ENCODE results near the gene CHKA.

CHKA gene

DNA sequence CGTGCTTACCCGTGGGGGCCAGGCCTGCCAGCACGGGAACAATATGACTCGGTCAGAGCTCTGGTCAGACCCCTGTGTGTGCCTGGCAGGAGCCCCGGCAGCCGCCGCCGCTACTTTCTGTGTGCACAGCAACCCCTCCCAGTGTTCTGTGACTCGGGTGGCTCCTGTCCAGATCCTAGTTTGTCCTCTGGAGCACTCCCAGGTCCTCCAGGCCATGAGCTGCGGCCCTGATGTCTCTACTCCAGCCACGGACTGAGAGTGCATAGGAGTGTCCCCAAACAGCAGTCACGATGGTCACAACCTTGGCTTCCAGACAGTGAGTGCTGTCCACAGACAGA lies 87.5 kb downstream of the CHKA start:
- no peak overlapping the region for H3K4me3 ChIP-seq (ENCODE audit: low read depth, low read length)
- no peak for TF ChIP-seq CTCF (IDR thresholded peaks at IDR 0.05; ENCODE audit: low read depth, low read length)

GRCh38 chr11:68032997-68033707 lies 88.0 kb downstream of the CHKA start:
- TF ChIP-seq CTCF (IDR thresholded peaks at IDR 0.05; ENCODE audit: low read depth, low read length), result no peak
- no peak overlapping the region for H3K4me3 ChIP-seq (ENCODE audit: low read depth, low read length)

- no peak overlapping the region for H3K4me3 ChIP-seq (ENCODE audit: low read depth, low read length)
- TF ChIP-seq CTCF (IDR thresholded peaks at IDR 0.05; ENCODE audit: low read depth, low read length), result no peak
These were observed 89.2 kb downstream of the CHKA start for GRCh38 chr11:68032003-68032402.

DNA sequence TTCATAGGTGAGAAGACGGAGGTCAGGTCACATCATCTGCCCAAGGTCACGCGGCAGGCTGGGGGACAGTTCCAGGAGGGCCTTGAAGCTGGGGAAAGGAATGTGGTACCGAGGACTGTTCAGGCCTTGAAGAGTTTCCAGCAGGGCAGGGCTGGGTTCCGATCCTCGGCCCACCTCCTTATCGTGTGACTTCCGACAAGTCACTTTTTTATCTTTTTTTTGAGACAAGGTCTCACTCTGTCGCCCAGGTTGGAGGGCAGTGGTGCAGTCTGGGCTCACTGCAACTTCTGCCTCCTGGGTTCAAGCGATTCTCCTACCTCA lies 90.1 kb downstream of the CHKA start:
- TF ChIP-seq CTCF (IDR thresholded peaks at IDR 0.05; ENCODE audit: low read depth, low read length), result no peak
- H3K4me3 ChIP-seq (ENCODE audit: low read depth, low read length), result peak overlapping the region; percentile 87

DNA sequence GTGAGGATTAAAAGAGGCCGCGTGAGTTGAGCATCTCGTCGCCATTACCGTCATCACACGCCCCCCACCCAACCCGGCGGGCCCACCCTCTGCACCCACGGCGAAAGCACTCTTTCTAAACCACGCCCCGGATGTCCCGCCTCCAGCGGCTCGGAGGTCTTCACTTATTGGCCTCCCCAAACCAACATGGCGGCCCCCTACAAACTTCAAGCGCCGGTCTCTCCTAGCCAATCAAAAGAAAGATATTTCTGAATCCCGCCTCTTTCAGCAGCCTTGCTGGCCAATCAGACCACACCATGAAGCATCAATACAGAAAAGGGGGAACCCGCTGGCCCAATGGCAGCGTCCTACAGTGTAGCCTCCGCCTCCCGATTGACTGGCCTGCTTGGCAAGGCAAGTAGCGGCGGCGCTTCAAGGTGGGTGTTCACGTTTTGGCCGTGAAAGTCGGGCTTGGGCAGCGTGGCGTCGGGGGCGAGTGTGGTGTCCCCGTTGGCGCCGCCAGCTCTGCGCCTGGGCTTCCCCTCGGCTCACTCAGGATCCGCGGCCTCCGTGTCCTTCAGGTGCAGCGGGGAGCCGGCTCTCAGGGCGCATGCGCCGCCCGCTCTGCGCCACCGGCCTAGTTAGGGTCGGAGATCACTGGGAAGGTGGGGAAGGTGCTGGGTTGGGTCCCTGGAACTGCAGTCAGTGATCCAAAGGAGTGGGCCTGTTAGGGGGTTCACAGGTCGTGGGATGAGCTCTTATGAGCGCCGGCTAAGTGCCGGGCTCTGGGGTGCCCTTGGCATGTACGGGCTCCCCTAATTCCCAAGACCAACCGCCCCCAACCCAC lies 90.7 kb downstream of the CHKA start, which contains the start of gene NDUFS8:
NDUFS8 (plus strand) TSS at position 364 of the 826 bp plus-strand sequence. CDS start 1,471 bp downstream, outside the sequence.
- peak within 1 kb of the TSS; percentile 87 for H3K4me3 ChIP-seq (ENCODE audit: low read depth, low read length)
- no peak for TF ChIP-seq CTCF (IDR thresholded peaks at IDR 0.05; ENCODE audit: low read depth, low read length)

DNA sequence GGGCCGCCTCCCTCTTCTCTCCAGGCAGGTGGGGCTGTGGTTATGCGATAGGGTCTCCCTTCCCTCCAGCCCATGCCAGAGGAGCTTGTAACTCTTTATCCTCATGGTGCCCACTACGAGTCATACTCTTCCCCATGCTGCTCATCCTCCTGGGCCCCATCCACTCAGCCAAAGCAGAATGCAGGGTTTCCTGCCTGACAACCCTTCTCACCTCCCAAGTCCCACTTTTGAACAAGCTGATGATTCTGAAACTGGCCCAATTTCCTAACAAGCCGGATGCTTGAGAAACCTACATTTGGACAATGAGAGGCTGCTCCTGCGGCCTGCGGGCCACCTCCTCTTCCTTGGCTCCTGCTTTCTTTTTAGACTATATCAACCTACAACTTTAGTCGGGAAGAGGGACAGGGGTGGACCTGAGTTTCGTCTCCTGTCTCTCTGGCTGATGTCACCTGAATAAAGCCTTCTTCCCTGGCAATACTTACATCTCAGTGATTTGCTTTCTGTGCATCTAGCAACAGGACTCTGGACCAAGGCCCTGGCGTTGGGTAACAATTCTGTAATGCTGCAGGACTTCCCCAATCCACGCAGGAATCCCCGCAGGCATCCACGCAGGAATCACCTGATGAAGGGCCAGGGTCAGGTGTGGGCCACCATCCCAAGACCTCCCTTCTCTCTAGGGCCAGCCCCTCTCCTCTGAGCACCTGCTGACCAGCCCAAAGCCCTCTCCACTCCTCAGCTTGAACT lies 92.2 kb downstream of the CHKA start:
- no peak overlapping the region for H3K4me3 ChIP-seq (ENCODE audit: low read depth, low read length)
- TF ChIP-seq CTCF (IDR thresholded peaks at IDR 0.05; ENCODE audit: low read depth, low read length), result no peak
